HL-60 (cell line): ENCODE results near the gene PPP1R8.

Experiments
- DNase-seq, 2 experiments: peaks; one replicate each; pipeline ENCODE4 v3.0.0-alpha.2; 2010 to 2020; ENCODE audit warnings: low read depth in 1 of 2, low spot score in 1 of 2
- H3K27ac ChIP-seq: fragments of 250-450 bp; sonication (Bioruptor Pico); replicated peaks from 2 replicates; pipeline ENCODE4 v1.5.1; 2020; ENCODE audit warnings: mild to moderate bottlenecking, moderate library complexity
- H3K27me3 ChIP-seq: fragments of 250-450 bp; sonication (Bioruptor Pico); 2 replicates; pipeline ENCODE4 v1.5.1; 2021; ENCODE audit warnings: mild to moderate bottlenecking, moderate library complexity; ENCODE audit not compliant: insufficient read depth, poor library complexity, severe bottlenecking
- H3K4me3 ChIP-seq: replicated peaks from 2 replicates; pipeline ENCODE4 v1.5.1; 2011; ENCODE audit warnings: mild to moderate bottlenecking, control low read depth, low read length; ENCODE audit not compliant: insufficient read depth
- CTCF ChIP-seq: IDR thresholded peaks from one replicate; pipeline ENCODE4 v1.5.1; 2011; ENCODE audit warnings: low read length, control low read depth, inconsistent platforms; ENCODE audit not compliant: insufficient read depth
- GABPA ChIP-seq: IDR thresholded peaks from 2 replicates; pipeline ENCODE4 v1.6.1; 2012; ENCODE audit warnings: low read depth
- POLR2AphosphoS5 ChIP-seq: IDR thresholded peaks from 2 replicates; pipeline ENCODE4 v1.6.1; 2012; ENCODE audit warnings: low read depth
- REST ChIP-seq: IDR thresholded peaks from 2 replicates; pipeline ENCODE4 v1.6.1; 2012; ENCODE audit warnings: low read depth; ENCODE audit not compliant: insufficient replicate concordance
- SPI1 ChIP-seq: IDR thresholded peaks from 2 replicates; pipeline ENCODE4 v1.6.1; 2012; ENCODE audit warnings: low read depth, mild to moderate bottlenecking, borderline replicate concordance

The PPP1R8 gene

DNA sequence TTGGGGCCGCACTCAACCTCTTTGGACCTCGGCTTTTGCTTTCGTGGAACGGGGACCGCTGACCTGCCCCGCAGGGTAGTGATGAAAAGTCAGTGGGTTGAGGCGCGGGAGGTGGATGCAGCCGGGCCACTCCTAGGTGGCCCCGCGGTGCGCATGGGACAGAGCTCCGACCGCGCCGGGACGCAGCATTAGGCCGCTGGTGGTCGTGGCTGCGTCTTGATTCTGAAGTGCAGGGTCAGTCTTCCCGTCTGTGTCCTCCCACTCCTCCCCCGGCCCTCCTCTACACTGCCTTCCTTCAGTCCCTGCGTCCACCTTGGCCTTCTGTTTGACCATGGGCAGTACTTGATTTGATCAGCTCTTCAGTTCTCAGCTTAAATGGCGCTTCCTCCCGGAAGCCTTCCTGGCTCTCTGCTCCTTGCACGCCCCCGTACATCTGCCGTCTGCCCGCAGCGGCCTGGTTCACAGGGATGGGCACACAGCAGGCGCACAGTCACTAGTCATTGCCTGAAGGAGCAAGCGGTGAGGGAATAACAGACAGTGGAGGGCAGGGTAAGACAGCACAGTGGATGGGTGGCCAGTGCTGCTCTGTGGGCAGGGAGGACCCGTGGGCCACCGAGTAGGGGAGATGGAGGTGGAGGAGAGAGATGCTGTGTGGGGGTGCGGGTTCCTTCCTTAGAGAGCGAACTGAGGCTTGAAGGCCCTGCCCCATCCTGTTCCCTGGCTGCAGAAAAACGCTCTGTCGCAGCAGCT lies 42.4 kb downstream of the PPP1R8 start:
- Histone ChIP-seq H3K27ac (peak overlapping the region; percentile 82), H3K4me3 (peak overlapping the region; percentile 95), H3K27me3 (no peaks in the 10 kb centered on the region)
- DNase-seq, result peak in 1 of 2 experiments; percentile 46
- no peak for TF ChIP-seq CTCF
- no peak for TF ChIP-seq GABPA
- TF ChIP-seq REST, result no peak
- TF ChIP-seq POLR2AphosphoS5, result no peak
- TF ChIP-seq SPI1, result no peak; the same call in 1 of the 2 replicates

GRCh38 chr1:27873671-27874384 lies 43.2 kb downstream of the PPP1R8 start:
- Histone ChIP-seq H3K27ac (peak overlapping the region; percentile 82), H3K27me3 (no peaks in the 10 kb centered on the region), H3K4me3 (peak overlapping the region; percentile 95)
- peak; percentile 77 to 90 for DNase-seq
- TF ChIP-seq GABPA (no peak), REST (no peak), CTCF (no peak), POLR2AphosphoS5 (no peak), SPI1 (no peak)

GRCh38 chr1:27876341-27877114 lies 45.9 kb downstream of the PPP1R8 start:
- H3K27me3 ChIP-seq, result no peaks in the 10 kb centered on the region
- no peak for DNase-seq
- TF ChIP-seq SPI1 (no peak), GABPA (no peak), REST (no peak), CTCF (no peak), POLR2AphosphoS5 (no peak)

More at GRCh38 chr1:27876341-27877114, 45.9 kb downstream of the PPP1R8 start:
- Histone ChIP-seq H3K4me3 (no peak overlapping the region), H3K27ac (peak overlapping the region; percentile 82)
